SH-SY5Y (cell line): ENCODE results near the gene GRIK3.

ENCODE experiments used
- GATA2 ChIP-seq: IDR thresholded peaks from 2 replicates; pipeline ENCODE4 v1.6.1; 2011; ENCODE audit warnings: mild to moderate bottlenecking, low read depth, low read length
- GATA3 ChIP-seq: IDR thresholded peaks from 2 replicates; pipeline ENCODE4 v1.6.1; 2011; ENCODE audit warnings: low read depth, mild to moderate bottlenecking, low read length, moderate library complexity

Gene GRIK3

GRCh38 chr1:36755303-36756230, 278.7 kb downstream of the GRIK3 start:
- TF ChIP-seq GATA2 (no peak), GATA3 (no peak)

- no peak for TF ChIP-seq GATA3
- no peak for TF ChIP-seq GATA2
Observed at GRCh38 chr1:36754366-36754765, 279.9 kb downstream of the GRIK3 start.

DNA sequence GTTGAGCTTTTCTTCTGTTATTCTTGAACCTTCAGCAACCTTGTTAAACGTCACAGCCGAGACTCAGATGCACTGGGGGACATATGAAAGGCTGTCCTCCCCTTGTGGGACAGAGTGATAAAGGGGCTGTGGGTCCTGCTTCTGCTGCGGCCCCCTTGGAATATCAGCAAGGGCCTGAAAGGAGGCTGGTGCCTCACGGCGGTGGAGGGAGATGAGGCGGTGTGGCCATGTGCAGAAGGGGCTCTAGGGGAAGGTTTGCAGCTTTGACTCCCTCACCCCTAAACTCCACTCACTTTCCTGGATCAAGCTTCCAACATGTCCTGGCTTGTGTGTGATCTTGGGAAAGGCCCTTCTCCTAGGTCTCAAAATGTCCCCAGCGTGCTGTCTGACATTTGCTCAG, 280.9 kb downstream of the GRIK3 start:
- no peak for TF ChIP-seq GATA3
- no peak for TF ChIP-seq GATA2

DNA sequence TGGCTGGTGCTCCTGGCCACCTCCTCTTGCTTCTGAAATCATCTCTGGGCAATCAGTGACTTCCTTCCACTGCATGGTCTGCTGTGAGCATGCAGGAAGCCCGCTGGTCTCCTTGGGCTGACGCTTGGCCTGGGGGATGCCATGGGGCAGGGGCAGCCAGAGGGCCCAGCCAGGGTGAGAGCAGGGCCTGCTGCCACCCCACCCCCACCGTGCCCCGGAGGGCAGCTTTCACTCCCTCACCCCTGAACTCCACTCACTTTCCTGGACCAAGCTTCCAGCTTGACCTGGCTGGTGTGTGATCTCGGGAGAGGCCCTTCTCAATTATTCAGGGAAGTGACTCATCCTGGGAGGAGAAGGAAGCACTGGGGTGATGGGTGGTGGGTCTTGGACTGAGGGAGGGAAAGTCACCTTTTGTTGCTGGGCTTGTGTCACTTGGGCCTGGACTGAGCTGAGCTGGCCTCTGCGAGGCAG, 281.4 kb downstream of the GRIK3 start:
- TF ChIP-seq GATA3 (no peak), GATA2 (no peak)

- TF ChIP-seq GATA3, result no peak
- no peak for TF ChIP-seq GATA2
Observed at GRCh38 chr1:36752431-36752830, 281.9 kb downstream of the GRIK3 start.

DNA sequence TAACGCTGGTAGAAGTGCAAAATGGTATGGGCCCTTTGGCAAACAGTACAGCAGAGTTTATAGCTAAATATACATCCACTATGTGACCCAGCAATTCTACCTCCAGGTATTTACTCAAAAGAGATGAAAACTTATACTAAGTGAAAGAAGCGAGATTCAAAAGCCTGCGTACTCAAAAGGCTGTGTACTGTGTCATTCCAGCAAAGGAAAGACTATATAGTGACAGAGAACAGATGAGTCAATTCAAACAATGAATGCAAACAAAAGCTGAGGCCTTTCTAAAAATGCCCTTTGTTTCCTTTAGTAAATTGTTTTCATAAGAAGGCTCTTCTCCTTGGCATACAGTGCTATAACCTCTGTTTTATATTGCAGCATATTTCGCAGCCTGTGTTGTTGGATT, 282.8 kb downstream of the GRIK3 start:
- no peak for TF ChIP-seq GATA3
- TF ChIP-seq GATA2, result no peak

DNA sequence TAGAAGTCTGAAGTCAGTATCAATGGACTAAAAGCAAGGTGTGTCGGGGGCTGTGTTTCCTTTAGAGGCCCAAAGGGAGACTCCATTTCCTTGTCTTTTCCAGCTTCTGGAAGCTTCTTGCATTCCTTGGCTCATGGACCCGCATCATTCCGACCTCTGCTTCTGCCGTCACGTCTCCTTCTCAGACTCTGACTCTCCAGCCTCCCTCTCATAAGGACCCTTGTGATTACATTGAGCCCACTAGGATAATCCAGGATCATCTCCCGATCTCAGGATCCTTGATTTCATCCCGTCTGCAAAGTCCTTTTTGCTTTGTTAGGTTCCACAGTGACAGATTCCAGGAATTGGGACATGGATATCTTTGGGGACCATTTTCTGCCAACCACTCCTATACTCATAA, 285.8 kb downstream of the GRIK3 start:
- TF ChIP-seq GATA3 (no peak), GATA2 (no peak)
